Measurements from ENCODE around the gene DSC1.
"Not testable (repeated sequence)": the region's sequence is repeated elsewhere in the genome, so short reads cannot be mapped to it uniquely, and the experiment has no call there.

DSC1 gene, protein sequence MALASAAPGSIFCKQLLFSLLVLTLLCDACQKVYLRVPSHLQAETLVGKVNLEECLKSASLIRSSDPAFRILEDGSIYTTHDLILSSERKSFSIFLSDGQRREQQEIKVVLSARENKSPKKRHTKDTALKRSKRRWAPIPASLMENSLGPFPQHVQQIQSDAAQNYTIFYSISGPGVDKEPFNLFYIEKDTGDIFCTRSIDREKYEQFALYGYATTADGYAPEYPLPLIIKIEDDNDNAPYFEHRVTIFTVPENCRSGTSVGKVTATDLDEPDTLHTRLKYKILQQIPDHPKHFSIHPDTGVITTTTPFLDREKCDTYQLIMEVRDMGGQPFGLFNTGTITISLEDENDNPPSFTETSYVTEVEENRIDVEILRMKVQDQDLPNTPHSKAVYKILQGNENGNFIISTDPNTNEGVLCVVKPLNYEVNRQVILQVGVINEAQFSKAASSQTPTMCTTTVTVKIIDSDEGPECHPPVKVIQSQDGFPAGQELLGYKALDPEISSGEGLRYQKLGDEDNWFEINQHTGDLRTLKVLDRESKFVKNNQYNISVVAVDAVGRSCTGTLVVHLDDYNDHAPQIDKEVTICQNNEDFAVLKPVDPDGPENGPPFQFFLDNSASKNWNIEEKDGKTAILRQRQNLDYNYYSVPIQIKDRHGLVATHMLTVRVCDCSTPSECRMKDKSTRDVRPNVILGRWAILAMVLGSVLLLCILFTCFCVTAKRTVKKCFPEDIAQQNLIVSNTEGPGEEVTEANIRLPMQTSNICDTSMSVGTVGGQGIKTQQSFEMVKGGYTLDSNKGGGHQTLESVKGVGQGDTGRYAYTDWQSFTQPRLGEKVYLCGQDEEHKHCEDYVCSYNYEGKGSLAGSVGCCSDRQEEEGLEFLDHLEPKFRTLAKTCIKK

GRCh38 chr18:31162825-31163435, at the start of gene DSC1:
TSS of gene DSC1 (minus strand) at chr18:31162856. CDS start at chr18:31162594, 262 bp downstream.
- DNase-seq, result no peak

DNA sequence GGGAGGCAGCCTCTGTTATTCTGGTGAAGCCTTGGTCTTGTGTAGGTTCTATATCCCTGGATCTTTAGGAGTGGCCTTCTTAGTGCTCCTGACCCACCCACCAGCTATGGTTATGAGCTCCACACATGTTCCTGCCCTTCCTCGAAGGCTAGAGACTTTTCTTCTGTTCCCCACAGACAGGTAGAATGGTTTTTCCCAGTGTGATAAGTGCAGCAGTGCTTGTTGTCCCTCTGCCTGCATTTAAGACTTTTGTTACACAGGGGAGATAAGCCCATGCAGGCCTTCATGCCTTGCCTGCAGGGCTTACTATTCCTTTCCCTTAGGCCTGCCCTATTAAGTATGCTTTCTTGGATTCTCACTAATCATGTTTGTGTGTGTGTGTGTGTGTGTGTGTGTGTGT, 48.4 kb upstream of the DSC1 start:
- DNase-seq, result no peak

DNA sequence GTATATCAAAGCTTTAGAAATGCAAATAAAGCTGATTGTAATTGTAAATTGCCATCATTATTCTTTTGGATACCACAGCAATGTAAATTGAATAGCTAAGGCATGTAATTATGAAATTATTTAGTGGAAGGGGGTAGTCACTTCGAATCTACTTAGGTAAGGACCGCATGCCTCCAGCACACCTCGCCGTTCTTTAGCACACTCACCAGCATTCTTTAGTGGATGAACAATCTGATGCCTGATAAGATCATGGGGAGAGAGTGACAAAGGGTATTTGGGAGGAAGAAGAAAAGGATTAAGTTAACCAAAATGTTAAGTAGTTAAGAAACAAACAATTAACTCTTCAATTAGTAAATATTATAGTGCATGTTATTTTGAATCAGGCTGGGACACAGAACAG, 46.4 kb upstream of the DSC1 start:
- no peak for DNase-seq

DNA sequence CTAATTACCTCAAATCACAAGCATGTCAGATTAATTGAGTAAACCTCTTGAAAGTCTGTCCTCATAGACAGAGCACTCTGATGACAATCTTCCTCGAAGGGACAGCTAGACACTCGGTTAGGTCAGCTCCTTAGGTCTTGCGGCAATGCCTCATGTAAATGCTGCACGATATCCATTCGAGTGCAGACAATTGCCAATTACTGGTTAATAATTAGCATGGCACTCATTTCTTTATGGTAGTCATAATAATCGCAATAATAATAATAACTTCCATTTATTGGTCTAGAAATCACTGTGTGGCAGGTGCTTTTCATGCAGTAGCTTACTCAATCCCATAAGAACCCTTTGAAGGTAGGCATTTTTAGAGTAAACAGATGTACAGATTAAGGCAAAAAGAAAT, 44.7 kb upstream of the DSC1 start:
- no peak for DNase-seq

DNA sequence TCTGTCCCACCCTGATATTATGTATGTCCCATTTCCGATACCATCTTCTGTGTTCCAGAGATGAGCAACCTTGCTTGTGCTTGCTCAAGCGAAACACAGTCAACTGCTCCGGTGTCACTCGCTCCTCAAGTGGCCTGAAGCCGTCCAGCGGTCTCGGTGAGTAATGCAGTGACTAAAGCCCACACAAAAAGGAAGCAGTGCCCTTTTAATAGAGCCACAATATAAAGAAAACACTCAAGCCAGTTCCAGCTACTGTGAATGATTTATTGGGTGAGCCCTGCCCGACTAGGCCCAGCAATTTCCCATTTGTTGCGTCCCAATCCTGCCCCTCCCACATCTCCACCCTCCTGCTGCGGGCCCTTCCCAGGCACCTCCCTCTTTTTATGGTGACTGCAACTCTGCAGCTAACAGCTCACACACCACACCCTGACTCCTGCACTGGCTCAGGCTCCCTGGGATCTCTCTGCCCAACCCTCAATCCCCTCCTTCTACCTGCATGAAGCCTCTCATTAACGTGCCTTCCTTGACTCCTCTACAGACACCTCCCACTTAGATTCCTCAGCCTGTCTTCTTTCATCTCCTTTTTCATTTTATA, 44.2 kb upstream of the DSC1 start:
- DNase-seq, result no peak

DNA sequence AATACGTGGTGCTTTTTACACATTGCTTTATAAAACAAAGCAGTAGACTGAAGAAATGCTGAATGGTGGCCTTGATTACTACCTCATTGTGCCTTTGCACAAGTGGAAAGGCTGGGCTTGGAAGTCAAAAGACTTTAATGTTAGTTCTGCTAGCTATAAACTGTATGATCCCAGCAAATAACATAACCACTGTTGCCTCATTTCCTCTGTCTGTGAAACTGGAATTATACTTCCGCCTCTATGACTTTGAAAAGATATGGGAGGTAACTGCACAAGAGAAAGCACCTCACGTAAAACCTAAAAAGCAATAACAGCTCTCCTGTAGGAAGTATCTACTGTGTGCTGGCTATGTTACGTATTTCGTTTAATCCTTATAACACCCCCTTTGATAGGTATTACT, 43.4 kb upstream of the DSC1 start:
- DNase-seq, result no peak

- no peak for DNase-seq
Measured at GRCh38 chr18:31205273-31205672, 42.6 kb upstream of the DSC1 start.

GRCh38 chr18:31204833-31205232, 42.2 kb upstream of the DSC1 start:
- no peak for DNase-seq

- no peak for DNase-seq
Measured at GRCh38 chr18:31204166-31204565, 41.5 kb upstream of the DSC1 start.

DNA sequence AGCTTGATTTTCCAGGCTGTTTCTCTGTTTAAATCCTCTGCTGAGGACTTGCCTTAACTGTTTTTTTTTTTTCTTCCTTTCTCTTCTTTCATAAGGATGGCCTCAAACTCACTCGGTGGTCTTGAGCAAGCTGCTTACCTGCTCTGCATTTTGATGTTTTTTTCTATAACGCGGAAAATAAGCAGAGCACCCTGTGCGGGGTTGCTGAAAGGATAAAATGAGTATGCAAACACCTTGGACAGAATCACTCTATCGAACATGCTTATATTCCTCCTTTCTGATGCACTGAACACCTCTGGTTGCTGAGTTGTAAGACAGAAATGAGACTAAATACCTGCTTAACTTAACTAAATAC, 41.1 kb upstream of the DSC1 start:
- no peak for DNase-seq

DNA sequence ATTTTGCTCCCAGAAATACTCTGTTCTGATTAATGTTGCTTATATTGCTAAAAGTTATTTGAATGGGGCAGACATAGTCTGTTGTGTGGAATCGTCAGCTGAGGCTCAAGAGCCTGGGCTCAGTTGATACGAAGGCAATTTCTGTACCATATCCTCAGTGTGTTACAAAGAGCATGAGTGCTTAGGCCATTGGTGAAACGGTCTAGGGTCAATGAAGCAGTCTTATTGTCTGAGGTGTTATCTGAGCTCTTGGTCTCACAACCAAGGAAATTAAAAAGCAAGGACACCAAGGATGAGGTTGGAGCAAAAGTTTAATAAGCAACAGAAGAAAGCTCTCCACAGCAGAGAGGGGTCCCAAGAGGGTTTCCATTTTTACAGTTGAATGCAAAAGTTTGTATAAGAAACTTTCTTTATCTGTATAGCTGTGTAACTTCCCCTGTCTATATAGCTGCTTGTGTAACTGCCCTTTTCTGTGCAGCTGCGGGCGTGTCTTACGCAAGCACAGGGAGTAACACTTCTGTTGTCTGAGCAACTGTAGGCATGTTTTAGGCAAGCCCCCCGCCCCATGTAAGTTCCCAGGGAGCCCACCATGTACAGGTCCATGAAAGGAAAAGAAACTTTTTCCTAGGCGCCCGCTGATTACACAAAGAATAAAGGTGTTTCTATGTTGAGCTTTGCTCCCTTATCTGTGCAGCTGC, 40.6 kb upstream of the DSC1 start:
- no peak for DNase-seq

- DNase-seq, result no peak
Measured at GRCh38 chr18:31199190-31199769, 36.6 kb upstream of the DSC1 start.

DNA sequence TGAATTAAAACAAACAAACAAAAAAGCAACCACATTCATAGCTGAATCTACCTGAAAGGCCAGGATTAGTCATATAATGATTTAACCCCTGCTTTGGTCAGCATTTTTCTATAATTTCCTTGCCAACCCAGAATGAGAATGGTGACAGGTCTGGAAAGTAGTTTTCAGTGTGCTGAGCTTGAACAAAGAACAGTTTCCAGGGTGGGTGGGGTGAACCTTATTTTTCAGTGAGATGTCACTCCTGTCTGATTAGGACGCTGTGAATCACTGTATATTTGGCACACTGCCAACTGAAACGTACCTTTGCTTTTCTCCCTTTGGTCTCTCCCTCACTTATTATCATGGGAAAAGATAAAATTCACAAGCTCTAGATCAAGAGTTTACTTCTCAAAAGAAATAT, 35.0 kb upstream of the DSC1 start:
- DNase-seq, result no peak

- no peak for DNase-seq
Measured at GRCh38 chr18:31195063-31195462, 32.4 kb upstream of the DSC1 start.

- no peak for DNase-seq
Measured at GRCh38 chr18:31192086-31192776, 29.6 kb upstream of the DSC1 start.

DNA sequence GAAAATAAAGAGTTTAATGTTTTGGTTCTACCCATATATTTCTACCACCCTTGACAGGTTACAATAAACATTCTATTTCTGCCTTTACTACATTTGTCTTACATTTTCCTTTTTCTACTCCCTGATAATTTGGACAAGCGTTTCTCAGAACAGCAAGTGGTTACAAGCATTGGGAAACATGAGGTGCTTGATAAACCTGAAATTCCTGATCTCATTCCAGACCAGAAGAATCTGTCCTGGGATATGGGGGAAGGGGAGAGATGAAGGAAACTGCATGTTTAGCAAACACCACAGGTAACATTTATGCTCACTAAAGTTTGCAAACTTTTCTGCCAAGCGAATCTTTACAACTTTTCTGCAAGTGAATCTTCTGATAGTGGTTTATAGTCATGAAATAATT, 28.3 kb upstream of the DSC1 start:
- DNase-seq, result no peak

- no peak for DNase-seq
Measured at GRCh38 chr18:31189757-31190156, 27.1 kb upstream of the DSC1 start.

DNA sequence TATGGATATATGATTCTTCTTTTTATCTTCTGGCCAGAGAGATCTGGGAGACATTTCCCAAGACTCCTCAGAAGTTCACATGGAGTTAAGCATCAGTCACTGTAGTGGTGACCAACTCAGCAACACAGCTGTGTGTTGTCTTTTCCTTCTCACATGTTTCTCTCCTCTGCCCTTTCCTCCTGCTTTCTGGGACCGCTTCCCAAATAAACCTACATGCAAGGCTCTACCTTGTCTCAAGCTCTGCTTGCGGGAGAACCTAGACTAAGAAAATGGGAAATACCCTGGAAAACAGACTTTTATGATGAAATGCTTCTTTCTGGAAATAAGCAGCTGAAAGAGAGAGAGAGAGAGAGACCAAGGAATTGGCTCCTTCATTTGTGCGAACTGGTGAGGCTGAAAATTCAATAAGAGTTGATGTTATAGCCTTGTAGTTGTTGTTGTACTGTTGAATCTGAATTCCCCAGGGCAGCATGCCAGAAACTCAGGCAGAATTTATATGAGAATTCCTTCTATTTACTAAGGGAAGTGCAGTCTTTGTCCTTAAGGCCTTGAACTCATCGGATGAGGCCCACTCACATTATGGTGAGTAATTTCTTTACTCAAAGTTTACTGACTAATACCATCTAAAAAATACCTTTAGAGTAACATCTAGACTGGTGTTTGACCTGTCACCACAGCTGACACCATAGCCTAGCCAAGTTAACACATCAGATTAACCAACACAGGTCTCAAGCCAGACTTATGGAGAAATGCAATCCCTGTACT, 22.7 kb upstream of the DSC1 start:
- no peak for DNase-seq

DNA sequence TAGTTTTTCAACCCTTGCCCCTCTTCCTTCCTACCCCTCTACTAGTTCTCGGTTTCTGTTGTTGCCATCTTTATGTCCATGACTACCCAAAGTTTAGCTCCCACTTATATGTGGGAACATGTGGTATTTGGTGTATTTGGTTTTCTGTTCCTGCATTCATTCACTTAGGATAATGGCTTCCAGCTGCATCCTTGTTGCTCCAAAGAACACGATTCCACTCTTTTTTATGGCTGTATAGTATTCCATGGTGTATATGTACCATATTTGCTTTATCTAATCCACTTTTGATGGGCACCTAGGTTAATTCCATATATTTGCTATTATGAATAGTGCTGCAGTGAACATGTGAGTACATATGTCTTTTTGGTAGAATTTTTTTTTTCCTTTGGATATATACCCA, 20.6 kb upstream of the DSC1 start:
- DNase-seq, result no peak

DNA sequence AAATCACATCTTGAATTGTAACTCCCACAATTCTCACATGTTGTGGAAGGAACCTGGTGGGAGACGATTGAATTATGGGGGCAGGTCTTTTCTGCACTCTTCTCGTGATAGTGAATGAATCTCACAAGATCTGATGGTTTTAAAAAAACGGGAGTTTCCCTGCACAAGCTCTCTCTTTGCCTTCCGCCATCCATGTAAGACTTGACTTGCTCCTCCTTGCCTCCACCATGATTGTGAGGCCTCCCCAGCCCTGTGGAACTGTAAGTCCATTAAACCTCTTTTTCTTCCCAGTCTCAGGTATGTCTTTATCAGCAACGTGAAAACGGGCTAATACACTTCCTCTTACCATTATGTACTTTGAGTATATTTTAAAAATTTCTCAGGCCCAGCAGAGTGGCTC, 14.7 kb upstream of the DSC1 start:
- not testable (repeated sequence) for DNase-seq

DNA sequence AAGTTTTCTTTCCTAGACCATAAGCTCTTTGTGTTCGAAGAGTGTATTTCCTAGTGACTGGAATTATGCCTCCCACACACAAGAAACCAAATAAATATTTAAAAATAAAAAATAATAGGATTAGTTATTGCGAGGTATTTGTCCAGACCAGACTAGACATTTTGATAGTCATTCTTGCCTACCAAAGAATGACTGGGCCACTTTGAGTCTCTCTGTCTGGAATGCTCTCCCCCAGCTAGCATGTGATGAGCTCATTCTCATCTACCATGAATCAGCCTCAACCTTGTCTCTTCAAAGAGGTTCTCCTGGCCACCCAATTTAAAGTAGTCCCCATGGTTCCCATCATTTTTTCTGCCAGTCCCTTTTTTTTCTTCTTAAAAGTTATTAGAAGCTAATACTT, 13.9 kb upstream of the DSC1 start:
- DNase-seq, result no peak

Measured in activated CD4-positive, alpha-beta T cell treated with anti-CD3 and anti-CD28 coated beads for 48 hours (primary cell).